ENCODE measurements around the gene DNASE1L2.

The DNASE1L2 gene

DNA sequence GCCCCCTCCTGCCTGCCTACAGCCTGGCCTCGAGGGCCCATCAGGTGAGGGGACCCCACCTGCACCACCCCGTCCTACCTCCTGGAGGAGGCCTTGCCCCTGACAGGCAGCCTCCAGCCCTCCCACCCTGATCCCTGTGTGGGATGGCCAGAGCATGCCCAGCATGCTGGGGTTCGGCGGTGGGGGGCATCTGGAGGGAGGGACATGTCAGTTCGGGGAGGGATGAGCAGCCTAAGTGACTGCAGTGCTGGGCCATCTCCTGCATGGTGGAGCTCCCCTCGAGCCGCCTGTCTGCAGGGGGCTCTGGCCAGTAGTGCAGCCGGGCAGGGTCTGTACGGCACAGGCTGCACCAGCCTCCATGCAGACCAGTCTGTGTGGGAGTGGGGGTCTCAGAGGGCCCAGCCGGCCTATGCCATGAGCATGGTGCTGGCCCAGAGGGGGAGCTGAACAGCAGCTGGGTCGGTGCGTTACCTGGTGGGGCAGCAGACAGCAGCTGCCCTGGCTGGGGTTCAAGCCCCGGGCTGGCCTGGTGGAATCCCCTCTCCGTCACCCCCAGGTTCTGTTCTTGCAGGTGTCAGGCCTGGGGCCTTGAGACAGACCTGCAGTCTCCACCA lies 35.7 kb downstream of the DNASE1L2 start:
- DNase-seq: no peak

DNA sequence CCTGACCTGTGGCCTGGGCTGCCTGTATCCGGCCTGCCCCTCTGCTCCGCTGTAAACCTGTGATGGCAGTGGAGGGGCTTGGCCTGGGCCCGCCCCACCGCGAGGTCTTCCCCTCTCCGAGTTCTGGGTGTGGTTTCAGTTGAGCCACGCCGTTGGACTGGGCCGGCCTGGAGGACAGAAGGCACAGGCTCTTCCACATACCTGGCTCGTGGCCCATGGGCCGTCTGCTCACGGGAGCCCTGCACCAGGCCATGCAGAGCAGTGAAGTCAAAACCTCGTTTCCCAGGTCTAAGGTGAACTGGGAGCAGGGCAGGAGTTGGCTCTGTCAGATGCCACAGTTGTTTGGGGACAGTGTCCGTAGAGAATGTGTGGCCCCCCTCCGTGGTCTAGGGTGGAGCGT lies 37.2 kb downstream of the DNASE1L2 start:
- DNase-seq: no peak

DNA sequence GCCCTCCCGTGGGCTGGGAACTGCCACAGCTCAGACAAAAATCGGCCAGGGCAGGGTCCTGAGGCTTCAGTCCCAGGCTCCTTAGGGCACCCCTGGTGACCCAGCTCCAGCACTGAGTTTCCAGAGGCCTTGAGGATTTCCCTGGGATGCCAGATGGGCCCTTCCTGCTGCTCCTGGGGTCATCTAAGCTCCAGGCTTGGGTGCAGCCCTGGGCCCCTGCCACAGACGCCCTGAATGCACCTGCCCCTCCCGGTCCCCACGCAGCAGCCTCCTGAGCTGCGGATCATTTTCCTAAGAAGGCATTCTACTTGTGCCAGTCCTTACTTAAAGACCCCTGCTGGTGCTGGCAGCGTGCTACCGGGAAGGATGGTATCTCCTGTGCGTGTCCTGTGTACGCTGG lies 37.7 kb downstream of the DNASE1L2 start:
- no peak for DNase-seq

DNA sequence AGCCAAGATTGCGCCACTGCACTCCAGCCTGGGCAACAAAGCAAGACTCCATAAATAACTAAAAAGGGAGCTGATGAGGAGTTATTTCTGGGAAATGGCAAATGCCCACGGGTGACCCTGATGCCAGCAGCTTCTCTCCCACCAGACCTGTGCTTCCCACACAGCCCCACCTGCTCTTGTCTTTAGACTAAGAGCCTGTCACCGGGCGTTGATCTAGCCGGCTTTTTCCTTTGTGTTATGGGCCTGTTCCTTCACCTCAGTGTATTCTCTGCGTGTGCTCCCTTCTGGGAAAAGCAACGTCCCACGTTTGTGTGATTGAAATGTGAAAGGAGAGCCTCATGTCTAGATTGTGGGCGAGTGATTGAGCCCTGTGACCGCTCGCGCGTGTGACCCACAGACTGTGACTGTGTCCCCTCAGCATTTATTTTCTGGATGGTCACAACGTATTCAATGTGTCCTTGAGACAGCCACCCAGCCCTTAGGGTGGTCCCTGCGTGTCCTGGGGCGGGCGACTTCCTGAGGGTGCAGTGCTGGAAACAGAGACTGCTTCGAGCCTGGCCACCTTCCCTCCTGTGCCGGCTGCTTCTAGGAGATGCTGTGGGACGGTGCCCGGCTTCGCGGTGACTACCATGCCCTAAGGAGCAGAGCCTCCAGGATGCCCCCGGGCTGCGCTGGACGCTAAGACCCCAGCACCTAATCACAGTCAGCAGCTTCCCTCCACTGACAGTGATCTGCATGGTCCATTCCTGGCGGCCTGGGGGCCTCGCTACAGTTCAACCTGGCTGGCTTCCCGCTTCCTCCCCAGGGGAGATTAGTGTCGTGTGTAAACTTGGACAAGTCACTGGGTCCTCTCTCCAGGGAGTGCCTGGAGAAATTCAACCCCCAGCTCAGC lies 39.5 kb downstream of the DNASE1L2 start:
- no peak for DNase-seq

DNA sequence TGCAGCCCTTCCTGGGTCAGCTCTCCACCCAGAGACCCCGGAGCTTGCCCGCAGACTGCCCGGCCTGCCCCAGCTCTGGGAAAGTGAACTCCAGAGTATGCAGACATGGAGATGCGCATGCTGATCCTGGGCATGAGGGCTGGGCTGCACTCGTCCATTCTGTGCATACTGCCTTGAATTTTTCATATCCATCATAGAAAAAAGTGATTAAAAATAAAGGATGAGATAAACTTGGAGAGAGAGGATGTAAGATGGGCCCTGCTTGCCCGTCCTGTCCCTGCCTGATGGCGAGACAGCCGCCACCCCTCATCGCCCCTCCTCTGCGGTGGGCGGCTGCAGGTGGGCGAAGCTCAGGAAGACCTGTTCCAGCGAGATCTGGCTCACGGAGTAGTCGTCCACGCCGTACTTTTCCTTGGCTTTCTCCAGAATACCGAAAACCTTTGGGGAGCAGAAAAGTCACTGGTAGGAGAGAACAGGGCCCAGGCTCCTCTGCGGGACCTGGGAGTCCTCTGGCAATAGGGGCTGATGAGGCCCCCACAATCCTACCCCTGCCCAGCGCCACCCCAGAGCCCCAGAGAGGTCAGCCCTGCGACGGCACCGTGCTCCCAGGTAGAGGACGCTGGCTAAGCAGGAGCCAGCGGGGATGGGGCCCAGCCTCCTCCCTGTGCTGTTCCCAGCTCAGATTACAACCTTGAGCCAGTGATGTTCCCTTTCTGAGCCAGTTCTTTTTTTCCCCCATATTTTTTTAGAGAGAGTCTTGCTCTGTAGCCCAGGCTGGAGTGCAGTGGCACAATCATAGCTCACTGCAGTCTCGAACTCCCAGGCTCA lies 40.3 kb downstream of the DNASE1L2 start:
- DNase-seq: no peak

DNA sequence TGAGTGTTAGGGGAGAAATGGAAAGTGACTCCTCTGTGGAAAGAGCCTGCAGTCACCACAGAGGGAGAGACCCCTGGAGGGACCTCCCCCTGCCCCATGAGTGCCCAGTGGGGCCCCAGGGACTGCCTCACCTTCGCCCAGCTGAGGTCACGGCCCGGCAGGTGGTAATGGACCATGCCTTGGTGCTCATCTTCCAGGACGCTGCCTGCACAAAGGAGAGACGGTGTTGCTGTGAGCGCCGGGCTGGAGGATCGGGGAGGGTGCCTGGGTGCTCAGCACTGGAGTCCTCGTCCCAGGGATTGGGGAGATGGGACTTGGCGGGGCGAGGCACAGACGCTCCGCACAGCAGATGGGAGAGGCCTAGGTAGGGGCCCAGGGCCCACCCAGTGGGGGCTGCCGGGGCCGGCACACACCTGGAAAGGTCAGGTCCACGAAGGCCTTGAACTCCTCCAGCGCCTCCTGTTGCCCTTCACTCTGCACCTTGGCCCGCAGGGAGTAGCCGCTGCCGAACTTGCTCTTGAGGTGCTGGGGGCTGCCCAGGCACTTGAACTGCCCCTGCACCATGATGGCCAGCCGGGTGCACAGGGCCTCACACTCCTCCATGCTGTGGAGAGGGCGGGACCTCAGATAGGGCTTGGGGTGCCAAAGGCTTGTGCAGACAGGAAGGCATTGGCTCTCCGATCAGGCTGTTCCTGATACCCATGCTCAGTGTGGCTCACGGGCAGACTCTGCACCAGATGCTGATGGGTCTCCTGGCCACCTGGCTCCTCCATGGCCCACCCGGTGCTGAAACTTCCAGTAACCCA lies 41.4 kb downstream of the DNASE1L2 start:
- DNase-seq: no peak

DNA sequence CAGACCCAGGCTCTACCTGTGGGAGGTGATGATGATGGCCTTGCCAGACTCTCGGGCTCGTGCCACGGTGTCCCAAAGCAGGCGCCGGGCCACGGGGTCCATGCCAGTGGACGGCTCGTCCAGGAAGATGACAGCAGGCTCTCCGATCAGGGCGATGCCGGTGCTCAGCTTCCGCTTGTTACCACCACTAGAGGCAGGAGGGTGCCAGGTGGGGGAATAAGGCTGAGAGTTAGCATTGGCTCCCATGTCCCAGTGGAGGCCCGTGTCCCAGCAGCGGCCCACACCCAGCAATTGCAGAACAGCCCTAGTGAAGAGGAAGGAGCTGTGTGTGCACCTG lies 42.0 kb downstream of the DNASE1L2 start:
- DNase-seq: no peak

DNA sequence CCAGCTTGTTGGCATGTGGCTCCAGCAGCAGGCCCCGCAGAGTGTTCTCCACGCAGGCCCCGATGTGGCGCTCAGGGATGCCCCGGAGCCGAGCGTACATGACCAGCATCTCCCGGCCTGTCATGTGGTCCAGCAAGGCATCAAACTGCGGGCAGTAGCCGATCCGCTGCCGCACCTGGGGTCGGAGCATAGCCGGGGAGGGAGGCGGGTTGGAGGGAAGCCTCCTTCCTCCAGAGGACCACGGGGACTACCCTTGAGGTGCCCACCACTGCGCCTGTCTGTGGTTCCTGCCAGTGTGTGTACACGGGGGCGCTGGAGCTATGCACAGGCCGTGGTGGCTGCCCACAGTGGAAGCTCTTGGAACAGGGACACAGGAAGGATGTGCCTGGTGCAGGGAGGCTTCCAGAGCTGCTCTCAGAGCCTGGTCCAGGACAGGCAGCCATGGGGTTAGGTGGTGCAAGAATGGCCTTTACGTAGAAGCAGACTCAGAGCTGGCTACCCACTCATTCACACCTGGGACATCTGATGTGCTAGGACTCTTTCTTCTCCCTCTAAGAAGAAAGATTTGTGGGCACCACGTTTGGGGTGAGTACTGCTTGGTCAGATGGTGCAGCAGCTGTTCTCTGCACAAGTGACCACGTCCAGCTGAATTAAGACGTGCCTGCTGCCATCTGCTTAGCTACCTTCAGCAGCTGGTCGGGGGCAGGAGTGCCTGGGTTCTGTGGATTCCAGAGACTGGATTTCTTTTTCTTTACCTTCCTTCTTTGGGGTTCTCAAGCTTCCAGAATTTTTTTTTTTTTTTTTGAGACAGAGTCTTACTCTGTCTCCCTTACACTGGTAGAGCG lies 42.9 kb downstream of the DNASE1L2 start:
- no peak for DNase-seq

DNA sequence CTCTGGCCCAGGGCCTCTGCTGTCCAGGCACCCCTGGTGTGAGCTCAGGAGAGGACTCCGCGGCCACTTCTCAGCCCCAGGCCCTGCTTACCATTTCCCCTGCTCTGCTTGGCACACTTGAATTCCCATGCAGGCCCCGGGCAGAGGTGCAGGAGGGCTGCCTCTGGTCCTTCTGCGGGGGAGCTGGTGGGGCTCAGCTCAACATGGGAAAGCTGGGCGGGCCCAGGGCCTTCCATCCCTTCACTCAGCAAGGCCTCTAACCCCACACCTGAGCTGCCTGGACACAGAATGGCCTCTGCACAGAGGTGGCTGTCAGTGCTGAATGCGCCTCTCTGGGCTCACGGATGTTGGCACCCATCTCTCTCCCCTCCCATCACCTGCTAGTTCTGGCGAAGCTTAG lies 44.2 kb downstream of the DNASE1L2 start:
- no peak for DNase-seq

DNA sequence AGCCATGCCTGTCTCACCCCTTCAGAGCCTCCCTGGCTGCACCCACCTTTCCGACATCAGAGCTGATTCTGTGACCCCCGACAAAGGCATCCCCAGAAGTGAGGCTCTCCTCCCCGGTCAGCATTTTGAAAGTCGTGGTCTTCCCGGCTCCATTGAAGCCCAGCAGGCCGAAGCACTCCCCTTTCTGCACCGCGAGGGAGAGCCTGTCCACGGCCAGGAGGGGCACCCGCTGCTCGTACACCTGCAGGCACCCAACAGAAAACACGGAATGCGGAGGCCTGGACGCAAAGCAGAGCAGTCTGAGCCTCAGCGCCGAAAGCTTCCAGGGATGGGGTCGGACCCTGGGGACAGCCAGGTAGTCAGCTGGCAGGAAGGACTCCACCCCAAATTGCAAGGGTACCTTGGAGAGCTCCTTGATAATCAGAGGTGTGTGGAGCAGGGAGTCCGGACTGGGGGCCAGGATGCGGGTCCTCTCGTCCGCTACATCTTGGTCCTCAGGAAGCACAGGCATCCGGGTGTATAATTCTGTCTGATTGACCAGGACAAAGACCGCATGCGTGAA lies 44.8 kb downstream of the DNASE1L2 start:
- DNase-seq: no peak

DNA sequence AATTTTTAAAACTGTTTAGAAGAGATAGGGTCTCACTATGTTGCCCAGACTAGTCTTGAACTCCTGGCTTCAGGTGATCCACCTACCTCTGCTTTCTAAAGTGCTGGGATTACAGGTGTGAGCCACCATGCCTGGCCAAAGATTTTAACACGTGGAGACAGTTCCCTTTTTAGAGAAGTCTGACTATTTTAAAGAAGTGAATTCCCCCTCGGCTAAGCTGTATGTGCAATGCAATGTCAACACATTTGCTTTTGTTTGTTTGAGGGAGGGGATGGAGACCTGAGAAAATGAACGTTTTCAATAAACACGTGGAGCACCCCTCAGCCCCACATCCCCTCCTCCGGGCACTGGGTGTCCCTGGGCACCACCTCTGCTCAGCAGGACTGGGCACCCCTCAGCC lies 46.0 kb downstream of the DNASE1L2 start:
- DNase-seq: no peak

DNA sequence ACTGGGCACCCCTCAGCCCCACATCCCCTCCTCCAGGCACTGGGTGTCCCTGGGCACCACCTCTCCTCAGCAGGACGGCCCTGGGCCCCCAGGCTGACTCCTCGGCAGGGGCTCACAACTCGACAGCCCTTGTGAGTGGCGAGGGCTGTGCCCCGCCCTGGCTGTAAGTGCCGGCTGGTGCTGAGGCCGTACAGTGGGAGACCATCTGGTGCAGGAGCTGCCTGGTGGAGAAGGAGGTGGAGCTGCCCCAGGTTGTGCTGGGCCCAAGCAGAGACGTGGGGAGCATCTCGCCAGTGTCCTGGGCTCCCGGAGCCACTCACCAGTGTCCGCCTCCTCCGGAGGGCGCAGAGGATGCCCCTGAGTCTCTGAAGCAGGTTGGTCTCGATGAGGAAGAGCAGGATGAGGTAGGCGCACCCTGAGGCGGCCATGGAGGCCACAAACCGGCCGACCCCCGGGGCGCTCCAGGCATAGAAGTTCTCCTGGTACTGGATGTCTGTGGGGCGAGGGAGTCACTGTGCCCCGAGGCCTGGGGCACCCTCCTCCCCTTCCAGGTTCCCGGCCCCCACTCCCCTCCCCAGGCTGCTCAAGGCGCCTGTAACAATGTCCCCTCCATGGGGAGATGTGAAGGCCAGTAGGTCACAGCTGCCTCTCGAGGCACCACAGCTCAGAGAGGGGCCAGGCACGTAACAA lies 46.8 kb downstream of the DNASE1L2 start:
- no peak for DNase-seq

DNA sequence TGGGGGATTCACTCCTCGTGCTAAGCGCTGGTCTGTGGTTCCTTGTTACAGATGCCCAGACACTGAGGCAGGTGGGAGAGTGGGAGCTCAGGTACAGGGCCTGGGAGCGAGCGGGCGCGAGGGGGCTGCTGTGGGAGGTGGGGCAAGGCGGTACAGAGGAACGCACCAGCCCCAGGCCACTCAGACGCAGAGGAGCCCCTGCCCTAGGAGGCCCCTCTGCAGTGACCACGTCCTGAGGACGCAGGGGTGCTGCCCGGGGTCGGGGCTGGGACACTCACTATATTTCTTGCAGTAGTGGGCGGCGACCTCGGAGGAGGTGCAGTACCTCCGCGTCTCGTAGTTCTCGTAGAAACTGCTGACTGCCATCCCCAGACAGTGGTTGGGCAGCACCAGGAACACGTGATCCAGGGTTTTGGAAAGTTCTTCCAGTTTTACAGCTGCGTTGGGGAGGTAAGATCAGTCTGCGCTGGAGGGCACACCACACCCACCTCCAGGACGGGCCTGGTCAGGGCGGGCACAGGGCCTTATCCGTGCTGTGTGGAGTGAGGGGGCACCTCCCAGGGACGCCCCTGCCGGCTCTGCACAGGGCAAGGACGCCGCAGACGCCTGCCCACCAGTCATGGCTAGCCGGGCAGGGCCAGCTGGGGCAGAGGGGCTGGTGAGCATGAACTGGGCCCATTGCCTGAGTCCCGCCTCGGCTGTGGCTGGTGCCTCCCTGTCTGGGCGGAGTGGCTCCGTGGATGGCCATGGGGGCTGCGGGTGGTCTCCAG lies 47.9 kb downstream of the DNASE1L2 start:
- no peak for DNase-seq

DNA sequence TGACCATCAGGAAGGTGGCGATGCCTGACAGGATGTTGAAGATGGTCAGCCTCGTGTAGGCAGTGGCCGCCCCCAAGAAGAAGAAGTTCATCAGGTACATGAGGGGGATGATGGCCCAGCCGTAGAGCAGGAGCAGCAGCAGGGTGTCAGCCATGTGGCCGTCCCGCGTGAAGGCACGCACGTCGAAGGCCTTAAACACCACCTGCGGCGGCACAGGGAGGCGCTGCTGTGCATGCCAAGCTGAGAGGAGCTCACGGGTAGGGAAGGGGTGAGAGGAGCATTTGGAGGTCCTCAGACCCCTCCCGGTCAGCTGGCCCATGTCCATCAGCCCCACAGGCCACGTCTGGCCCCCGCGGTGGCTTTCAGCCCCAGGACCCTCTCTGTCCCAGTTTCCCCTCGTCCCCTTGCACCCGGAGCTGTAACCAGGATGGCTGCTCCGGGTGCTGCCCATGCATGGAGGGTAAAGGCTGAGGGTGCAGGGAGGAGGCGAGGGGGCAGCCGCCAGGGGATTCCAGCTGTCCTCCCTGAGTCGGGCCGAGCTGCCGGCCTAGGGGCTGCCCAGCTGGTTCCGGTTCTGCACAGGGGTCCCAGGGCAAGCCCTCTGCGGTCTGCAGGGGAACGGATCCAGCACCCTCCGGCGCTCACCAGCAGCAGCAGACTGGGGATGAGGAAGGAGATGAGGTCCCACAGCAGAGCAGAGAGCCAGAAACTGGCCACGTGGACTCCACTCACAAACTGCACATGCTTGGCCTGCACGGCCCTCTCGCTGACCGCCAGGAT lies 48.7 kb downstream of the DNASE1L2 start:
- no peak for DNase-seq

DNA sequence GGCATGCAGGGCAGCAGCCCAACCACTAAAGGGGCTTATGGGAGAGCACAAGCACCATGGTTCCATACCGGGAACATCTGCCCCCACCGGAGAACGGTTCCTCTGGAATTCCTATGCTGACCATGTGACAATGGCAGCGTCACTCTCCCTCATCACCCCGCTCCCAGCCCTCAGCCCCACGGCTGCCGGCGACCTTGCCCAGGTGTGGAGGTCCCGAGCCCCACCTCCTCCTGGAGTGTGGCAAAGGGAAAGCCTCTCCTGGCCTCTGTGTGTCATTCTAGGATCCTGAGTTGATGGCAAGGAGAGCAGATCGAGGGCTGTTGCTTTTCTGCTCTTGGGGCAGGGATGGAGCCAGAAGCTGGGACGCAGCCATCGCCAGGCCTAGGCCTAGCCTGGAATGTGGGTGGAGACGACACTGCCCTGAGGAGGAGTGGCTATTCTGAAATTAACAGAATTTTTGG lies 49.5 kb downstream of the DNASE1L2 start:
- no peak for DNase-seq

DNA sequence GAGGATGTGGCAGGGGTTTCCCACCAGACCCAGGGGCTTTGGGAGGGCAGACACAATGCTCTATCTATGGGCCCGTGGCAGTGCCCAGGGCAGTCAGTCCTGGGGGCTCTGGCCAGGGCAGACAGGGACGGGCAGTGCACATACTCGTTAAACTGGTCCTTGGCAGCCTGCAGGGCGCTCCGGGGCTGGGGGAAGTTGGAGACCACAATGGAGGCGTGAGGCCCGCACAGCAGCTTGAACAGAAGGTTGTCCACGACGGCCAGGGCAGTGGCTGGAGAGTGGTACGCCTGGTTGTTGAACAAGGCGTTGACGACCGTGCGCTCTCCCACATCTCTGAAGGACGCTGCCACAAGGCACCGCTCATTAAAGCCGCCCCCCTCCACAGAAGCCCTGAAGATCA lies 50.3 kb downstream of the DNASE1L2 start:
- DNase-seq: no peak

DNA sequence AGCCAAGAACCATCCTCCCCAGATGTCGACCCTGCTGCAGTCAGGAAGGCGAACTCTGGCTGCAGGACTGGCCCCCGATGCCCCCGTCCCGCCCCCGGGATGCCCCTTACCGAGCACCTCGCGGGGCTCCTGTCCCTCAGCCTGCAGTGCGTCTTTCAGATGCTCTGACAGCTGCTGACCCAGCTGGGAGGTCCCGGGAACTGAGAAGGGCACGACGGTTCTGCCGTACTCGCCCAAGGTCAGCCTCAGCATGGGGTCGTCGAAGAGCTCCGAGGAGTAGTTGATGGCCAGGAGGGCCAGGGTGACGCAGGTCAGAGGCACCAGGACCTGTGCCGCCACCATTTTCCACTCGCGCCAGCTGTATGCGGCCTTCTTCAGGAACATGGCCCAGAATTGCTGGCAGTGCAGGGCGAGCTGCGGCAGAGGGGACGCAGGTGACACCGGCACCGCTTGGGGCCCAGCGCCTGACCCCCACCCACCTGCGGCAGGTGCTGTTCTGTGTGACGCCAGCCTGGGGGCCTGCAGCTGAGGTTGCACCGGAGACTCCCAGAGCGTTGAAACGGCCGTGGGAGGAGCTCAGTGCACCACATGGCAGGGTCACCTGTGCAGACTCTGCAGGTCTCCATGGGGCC lies 51.8 kb downstream of the DNASE1L2 start:
- no peak for DNase-seq
